Thymus (tissue), 14 donors: ENCODE measurements around the gene ANKRD36. TPM values are rescaled to one million over a fixed set of nuclear protein-coding genes. Genes with fewer than 3 reads are reported as not detected.
A peak's percentile ranks its signal among the peaks of the same experiment; 100 is the strongest.
"Not testable (repeated sequence)": the region's sequence is repeated elsewhere in the genome, so short reads cannot be mapped to it uniquely, and the experiment has no call there.

ENCODE experiments used
- DNase-seq, 9 donors: peaks; one replicate each; pipeline ENCODE4 v3.0.0-alpha.2; 2013; ENCODE audit warnings: low spot score in 9 of 9, low read depth in 6 of 9, missing footprints in 1 of 9
- H3K27ac ChIP-seq, 2 donors: one replicate each; pipeline ENCODE4 v1.5.1; 2013; ENCODE audit warnings: control low read depth in 1 of 2, low read depth in 1 of 2, low read length in 1 of 2, mild to moderate bottlenecking in 1 of 2, moderate library complexity in 1 of 2
- H3K27me3 ChIP-seq, 2 donors: one replicate each; pipeline ENCODE4 v1.5.1; 2013; ENCODE audit warnings: low read length in 1 of 2; ENCODE audit not compliant: control insufficient read depth in 2 of 2, insufficient read depth in 1 of 2
- H3K36me3 ChIP-seq, 2 donors: one replicate each; pipeline ENCODE4 v1.5.1; 2013; ENCODE audit warnings: low read length in 1 of 2, mild to moderate bottlenecking in 1 of 2, moderate library complexity in 1 of 2; ENCODE audit not compliant: control insufficient read depth in 2 of 2, insufficient read depth in 2 of 2
- H3K4me1 ChIP-seq, 2 donors: one replicate each; pipeline ENCODE4 v1.5.1; 2013; ENCODE audit warnings: low read length in 2 of 2; ENCODE audit not compliant: control insufficient read depth in 2 of 2, insufficient read depth in 2 of 2
- H3K4me3 ChIP-seq, 2 donors: one replicate each; pipeline ENCODE4 v1.5.1; 2013; ENCODE audit warnings: low read length in 2 of 2, control low read depth in 1 of 2, mild to moderate bottlenecking in 1 of 2
- H3K9me3 ChIP-seq, 2 donors: one replicate each; pipeline ENCODE4 v1.5.1; 2013; ENCODE audit warnings: low read length in 1 of 2, mild to moderate bottlenecking in 1 of 2; ENCODE audit not compliant: control insufficient read depth in 2 of 2, insufficient read depth in 1 of 2
- WGBS: extraction: QIAGEN DNeasy Blood & Tissue Kit; methylation state at CpG from one replicate; pipeline ENCODE4 v1.1.7; 2013; 5-methylcytosine and 5-hydroxymethylcytosine counted together
- long read RNA-seq, 10 donors: transcript quantifications; one replicate each; lab custom pipeline, GENCODE V29; 2026
- polyA plus RNA-seq: library from polyadenylated mRNA; stranded (reverse); fragments of 200-250 nt; gene quantifications from one replicate; pipeline ENCODE4 v1.2.3, GENCODE V29; 2013
- total RNA-seq: library from RNA; stranded (reverse); fragments of 120-200 nt; gene quantifications from one replicate; pipeline ENCODE4 v1.2.4, GENCODE V29; 2013
- donor health status: healthy.

Gene ANKRD36
- total RNA-seq = 26.8 TPM
- polyA plus RNA-seq = 12.9 TPM
- long read RNA-seq, donor 1 = 0 reads
- long read RNA-seq, donor 2, partial matches to known transcripts = 30 of 33 reads
- long read RNA-seq, donor 2, other reads (novel, unspliced or antisense) = 0 of 33 reads
- long read RNA-seq, donor 3 = 0 reads
- long read RNA-seq, donor 4 = 0 reads
- long read RNA-seq, donor 5, partial matches to known transcripts = 0 of 2 reads
- long read RNA-seq, donor 5, other reads (novel, unspliced or antisense) = 0 of 2 reads
- long read RNA-seq, donor 6, partial matches to known transcripts = 18 of 18 reads
- long read RNA-seq, donor 6, other reads (novel, unspliced or antisense) = 0 of 18 reads
- long read RNA-seq, donor 7 = 0 reads
- long read RNA-seq, donor 8 = 0 reads
- long read RNA-seq, donor 9 = 0 reads
- long read RNA-seq, donor 10 = 0 reads

GRCh38 chr2:97113050-97113881 lies at the start of gene ANKRD36:
Gene ANKRD36, plus strand, starts transcription at chr2:97113153. Its CDS starts 587 bp downstream, at chr2:97113740.
- Histone ChIP-seq H3K27ac (peak within 1 kb of the TSS; percentile 82 to 95), H3K4me3 (peak within 1 kb of the TSS; percentile 60 to 65)
- DNase-seq = peak; percentile 44 to 92 (median 79)
- WGBS = under 1% methylated on average over 60 of the region's 74 CpGs
- H3K9me3 ChIP-seq, H3K36me3 ChIP-seq, H3K4me1 ChIP-seq, H3K27me3 ChIP-seq: not testable (repeated sequence)

GRCh38 chr2:97066030-97066429 lies 46.9 kb upstream of the ANKRD36 start:
- not testable (repeated sequence) for H3K36me3 ChIP-seq, H3K4me1 ChIP-seq, H3K9me3 ChIP-seq, H3K27ac ChIP-seq, DNase-seq, H3K4me3 ChIP-seq, H3K27me3 ChIP-seq
- WGBS = 92% methylated on average over 5 of the region's 5 CpGs

- Histone ChIP-seq H3K9me3 (no peaks in the 10 kb centered on the region), H3K4me3 (no peak overlapping the region), H3K4me1 (no peaks in the 10 kb centered on the region), H3K36me3 (no peaks in the 10 kb centered on the region), H3K27me3 (peaks cover 0 to 2% of the 10 kb centered on the region in 2 donors), H3K27ac (no peak overlapping the region)
- 88% methylated on average over 5 of the region's 5 CpGs for WGBS
- DNase-seq = no peak
These were observed 45.5 kb upstream of the ANKRD36 start for GRCh38 chr2:97067279-97068004.

GRCh38 chr2:97068074-97068473 lies 44.9 kb upstream of the ANKRD36 start:
- Histone ChIP-seq H3K27me3 (peaks cover 0 to 2% of the 10 kb centered on the region in 2 donors), H3K36me3 (no peaks in the 10 kb centered on the region), H3K27ac (no peak overlapping the region), H3K9me3 (no peaks in the 10 kb centered on the region), H3K4me1 (no peaks in the 10 kb centered on the region), H3K4me3 (no peak overlapping the region)
- DNase-seq = no peak
- WGBS = 88% methylated on average over 1 of the region's 1 CpG

GRCh38 chr2:97068722-97069121 lies 44.2 kb upstream of the ANKRD36 start:
- not testable (repeated sequence) for H3K4me3 ChIP-seq, H3K9me3 ChIP-seq, H3K36me3 ChIP-seq, DNase-seq, H3K4me1 ChIP-seq, H3K27ac ChIP-seq, H3K27me3 ChIP-seq
- 94% methylated on average over 4 of the region's 5 CpGs for WGBS

- not testable (repeated sequence) for H3K4me1 ChIP-seq, H3K4me3 ChIP-seq, DNase-seq, H3K36me3 ChIP-seq, H3K27me3 ChIP-seq, H3K9me3 ChIP-seq, H3K27ac ChIP-seq
- 97% methylated on average over 3 of the region's 3 CpGs for WGBS
These were observed 42.0 kb upstream of the ANKRD36 start for GRCh38 chr2:97070915-97071314.

GRCh38 chr2:97077213-97077612 lies 35.7 kb upstream of the ANKRD36 start:
- H3K4me3 ChIP-seq, H3K4me1 ChIP-seq, H3K9me3 ChIP-seq, H3K27me3 ChIP-seq, H3K36me3 ChIP-seq, DNase-seq, H3K27ac ChIP-seq: not testable (repeated sequence)
- WGBS = 97% methylated on average over 8 of the region's 8 CpGs

- not testable (repeated sequence) for DNase-seq, H3K4me3 ChIP-seq, H3K9me3 ChIP-seq, H3K4me1 ChIP-seq, H3K36me3 ChIP-seq, H3K27me3 ChIP-seq, H3K27ac ChIP-seq
- 95% methylated on average over 8 of the region's 10 CpGs for WGBS
These were observed 32.1 kb upstream of the ANKRD36 start for GRCh38 chr2:97080855-97081254.

GRCh38 chr2:97082206-97082605 lies 30.7 kb upstream of the ANKRD36 start:
- not testable (repeated sequence) for H3K4me3 ChIP-seq, H3K4me1 ChIP-seq, H3K27ac ChIP-seq, H3K9me3 ChIP-seq, H3K27me3 ChIP-seq, H3K36me3 ChIP-seq, DNase-seq
- WGBS = 69% methylated on average over 4 of the region's 9 CpGs
